Choroid plexus epithelial cell (primary cell): ENCODE results near the gene ANKRD13A.
"Not testable (repeated sequence)": the region's sequence is repeated elsewhere in the genome, so short reads cannot be mapped to it uniquely, and the experiment has no call there.

Source experiments
- DNase-seq: peaks from one replicate; pipeline ENCODE4 v3.0.0-alpha.2; 2010; ENCODE audit warnings: low read depth
- H3K4me3 ChIP-seq: 2 replicates; pipeline ENCODE4 v1.5.1; 2011; ENCODE audit warnings: low read depth, mild to moderate bottlenecking, control low read depth, low read length, moderate library complexity
- TF ChIP-seq, protein P1 (sequence below): conservative IDR thresholded peaks from 2 replicates; pipeline ENCODE4 v1.5.1; 2011; ENCODE audit warnings: low read depth, mild to moderate bottlenecking, control low read depth, inconsistent platforms, low read length, moderate library complexity

The ANKRD13A gene

DNA sequence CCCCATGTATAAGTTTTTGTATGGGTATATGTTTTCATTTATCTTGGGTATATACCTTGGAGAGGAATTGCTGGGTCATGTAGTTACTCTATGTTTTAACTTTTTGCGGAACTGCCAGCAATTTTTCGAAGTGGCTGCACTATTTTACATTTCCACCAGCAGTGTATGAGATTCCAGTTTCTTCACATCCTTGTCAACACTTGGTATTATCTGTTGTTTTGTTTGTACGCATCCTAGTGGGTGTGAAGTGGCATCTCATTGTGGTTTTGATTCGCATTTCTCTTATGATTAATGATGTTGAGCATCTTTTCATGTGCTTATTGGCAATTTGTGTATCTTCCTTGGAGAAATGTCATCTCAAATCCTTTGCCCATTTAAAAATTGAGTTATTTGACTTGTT, 6.9 kb downstream of the ANKRD13A start:
- TF ChIP-seq, protein P1, sequence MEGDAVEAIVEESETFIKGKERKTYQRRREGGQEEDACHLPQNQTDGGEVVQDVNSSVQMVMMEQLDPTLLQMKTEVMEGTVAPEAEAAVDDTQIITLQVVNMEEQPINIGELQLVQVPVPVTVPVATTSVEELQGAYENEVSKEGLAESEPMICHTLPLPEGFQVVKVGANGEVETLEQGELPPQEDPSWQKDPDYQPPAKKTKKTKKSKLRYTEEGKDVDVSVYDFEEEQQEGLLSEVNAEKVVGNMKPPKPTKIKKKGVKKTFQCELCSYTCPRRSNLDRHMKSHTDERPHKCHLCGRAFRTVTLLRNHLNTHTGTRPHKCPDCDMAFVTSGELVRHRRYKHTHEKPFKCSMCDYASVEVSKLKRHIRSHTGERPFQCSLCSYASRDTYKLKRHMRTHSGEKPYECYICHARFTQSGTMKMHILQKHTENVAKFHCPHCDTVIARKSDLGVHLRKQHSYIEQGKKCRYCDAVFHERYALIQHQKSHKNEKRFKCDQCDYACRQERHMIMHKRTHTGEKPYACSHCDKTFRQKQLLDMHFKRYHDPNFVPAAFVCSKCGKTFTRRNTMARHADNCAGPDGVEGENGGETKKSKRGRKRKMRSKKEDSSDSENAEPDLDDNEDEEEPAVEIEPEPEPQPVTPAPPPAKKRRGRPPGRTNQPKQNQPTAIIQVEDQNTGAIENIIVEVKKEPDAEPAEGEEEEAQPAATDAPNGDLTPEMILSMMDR: no peak

DNA sequence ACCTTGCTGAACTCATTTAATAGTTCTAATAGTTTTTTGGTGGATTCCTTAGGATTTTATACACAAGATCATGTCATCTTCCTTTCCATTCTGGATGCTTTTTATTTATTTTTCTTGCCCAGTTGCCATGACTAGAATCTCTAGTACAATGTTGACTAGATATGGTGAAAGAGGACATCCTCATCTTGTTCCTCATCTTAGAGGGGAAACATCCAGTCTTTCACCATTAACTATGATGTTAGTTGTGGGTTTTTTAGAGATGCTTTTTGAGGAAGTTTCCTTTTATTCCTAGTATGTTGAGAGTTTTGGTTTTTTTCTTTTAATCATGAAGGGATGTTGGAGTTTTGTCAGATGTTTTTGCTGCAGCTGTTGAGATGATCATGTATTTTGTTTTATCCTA, 8.7 kb downstream of the ANKRD13A start:
- no peak overlapping the region for H3K4me3 ChIP-seq
- DNase-seq: no peak
- TF ChIP-seq, protein P1: no peak

More for the DNA sequence above, 6.9 kb downstream of the ANKRD13A start:
- H3K4me3 ChIP-seq: no peak overlapping the region
- no peak for DNase-seq

DNA sequence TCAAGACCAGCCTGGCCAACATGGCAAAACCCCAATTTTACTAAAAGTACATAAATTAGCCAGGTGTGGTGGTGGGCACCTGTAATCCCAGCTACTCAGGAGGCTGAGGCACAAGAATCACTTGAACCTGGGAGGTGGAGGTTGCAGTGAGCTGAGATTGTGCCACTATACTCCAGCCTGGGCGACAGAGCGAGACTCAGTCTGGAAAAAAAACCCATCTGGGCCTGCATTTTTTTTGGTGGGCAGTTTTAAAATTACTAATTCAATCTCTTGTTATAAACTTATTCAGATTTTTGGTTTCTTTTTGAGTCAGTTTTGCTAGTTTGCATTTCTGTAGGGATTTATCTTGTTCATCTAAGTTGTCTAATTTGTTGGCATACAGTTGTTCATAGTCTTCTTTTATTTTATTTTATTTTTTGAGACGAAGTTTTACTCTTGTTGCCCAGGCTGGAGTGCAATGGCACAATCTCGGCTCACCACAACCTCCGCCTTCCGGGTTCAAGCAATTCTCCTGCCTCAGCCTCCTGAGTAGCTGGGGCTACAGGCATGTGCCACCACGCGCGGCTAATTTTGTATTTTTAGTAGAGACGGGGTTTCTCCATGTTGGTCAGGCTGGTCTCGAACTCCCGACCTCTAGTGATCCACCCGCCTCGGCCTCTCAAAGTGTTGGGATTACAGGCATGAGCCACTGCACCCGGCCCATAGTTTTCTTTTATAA, 9.6 kb downstream of the ANKRD13A start:
- H3K4me3 ChIP-seq, DNase-seq: not testable (repeated sequence)

DNA sequence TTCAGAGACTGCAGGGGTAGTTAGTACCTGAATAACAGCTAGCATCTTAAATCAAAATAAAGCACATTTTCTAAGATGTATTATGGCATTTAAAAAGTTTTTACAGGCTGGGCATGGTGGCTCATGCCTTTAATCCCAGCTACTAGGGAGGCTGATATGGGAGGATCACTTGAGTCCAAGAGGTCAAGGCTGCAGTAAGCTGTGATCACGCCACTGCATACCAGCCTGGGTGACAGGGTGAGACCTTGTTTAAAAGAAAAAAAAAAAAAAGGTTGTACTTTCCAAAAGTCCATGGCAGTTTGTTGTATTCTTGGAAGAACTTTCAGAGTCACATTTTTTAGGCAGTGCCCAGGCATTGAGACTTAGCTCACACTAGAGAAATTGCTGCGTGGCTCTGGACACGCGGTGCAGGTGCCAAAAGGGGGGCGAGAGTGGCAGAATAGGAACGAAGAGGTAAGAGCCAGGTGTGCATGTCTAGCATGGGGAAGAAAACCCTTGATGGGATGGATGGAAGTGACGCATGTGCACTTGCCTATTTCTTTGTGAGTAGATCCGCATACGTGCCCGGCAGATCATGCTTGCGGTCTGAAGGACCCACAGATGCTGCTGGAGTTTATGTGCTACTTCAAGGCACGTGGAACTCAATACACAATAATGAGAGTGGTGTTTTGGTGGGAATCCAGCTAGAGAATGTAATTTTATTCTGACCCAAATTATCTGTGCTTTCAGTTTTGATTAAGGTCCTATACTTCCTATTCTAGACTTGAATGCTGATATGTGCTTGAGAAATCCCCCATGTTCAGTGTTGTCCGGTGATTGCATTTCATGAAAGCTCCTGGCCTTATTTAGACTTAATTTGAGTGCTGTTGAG, 11.9 kb downstream of the ANKRD13A start:
- TF ChIP-seq, protein P1: no peak
- no peak overlapping the region for H3K4me3 ChIP-seq
- DNase-seq: no peak

DNA sequence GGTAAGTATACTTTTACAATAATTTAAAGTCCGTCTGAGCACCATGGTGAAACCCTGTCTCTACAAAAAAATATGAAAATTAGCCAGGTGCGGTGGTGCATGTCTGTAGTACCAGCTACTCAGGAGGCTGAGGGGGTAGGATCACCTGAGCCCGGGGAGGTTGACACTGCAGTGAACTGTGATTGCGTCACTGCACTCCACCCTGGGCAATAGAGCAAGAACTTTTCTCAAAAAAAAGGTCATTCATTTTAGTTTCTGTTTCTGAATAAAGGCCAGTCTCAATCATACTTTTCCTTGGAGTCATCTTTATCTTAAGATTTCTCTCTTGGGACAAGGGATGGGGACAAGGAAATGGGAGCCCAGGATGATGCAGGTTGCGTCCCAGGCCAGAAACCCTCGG, 12.9 kb downstream of the ANKRD13A start:
- TF ChIP-seq, protein P1: no peak
- H3K4me3 ChIP-seq: no peak overlapping the region
- DNase-seq: no peak

DNA sequence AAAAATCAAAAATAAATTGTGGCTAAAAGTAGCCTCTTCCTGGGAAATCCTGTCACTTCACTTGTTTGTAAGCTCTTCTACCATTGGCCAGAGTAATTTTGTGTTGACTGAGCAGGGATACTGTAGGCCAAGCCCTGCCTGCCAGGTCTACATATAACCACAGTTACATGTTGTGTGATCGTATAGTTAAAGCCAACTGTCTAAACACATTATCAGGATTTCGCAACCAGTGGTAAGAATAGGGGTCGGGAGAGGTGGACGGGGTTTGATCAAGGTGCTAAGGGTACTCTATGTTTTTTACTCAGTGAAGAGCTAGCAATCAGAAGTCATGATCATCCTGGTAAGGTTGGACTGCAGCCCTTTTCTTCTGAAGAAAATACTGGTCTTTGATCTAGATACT, 13.4 kb downstream of the ANKRD13A start:
- H3K4me3 ChIP-seq: no peak overlapping the region
- TF ChIP-seq, protein P1: no peak

DNA sequence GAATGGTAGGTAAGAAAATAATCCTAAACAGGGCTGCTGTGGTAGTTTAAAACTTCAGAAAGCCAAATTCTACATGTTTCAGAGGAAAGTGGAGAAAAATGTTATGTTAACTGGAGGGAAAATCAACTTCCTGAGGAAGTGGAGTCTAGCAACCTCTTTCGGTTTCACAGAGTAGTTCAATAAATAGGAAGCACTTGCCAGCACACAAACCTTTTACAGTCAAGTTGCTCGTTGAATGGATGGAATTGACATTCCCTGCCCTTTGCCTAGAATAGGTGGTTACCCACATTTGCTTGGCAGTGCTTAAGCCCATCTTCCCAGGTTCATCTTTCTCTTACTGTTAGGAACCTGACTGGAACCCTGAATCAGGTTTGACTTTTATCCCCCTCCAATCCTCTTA, 15.9 kb downstream of the ANKRD13A start:
- no peak for DNase-seq
- TF ChIP-seq, protein P1: peak; percentile 14
- no peak overlapping the region for H3K4me3 ChIP-seq

More for the DNA sequence above, 13.4 kb downstream of the ANKRD13A start:
- DNase-seq: no peak
